Smooth muscle cell (in vitro differentiated cells): ENCODE data around the gene RCAN2. TPM values are rescaled to one million over a fixed set of nuclear protein-coding genes. Genes with fewer than 3 reads are reported as not detected.

Experiments
- DNase-seq: peaks from one replicate; lab custom pipeline; 2025; ENCODE audit not compliant: unreplicated experiment; lab: John Stamatoyannopoulos, UW
- H2AFZ ChIP-seq: fragments of 200-600 bp; sonication (generic); 2 replicates; pipeline ENCODE4 v1.6.0; 2016; ENCODE audit warnings: antibody characterized with exemption, low read depth, mild to moderate bottlenecking
- H3F3A ChIP-seq: fragments of 200-600 bp; sonication (generic); 2 replicates; pipeline ENCODE4 v1.6.0; 2017; ENCODE audit warnings: antibody characterized with exemption, low read depth
- H3K27ac ChIP-seq: fragments of 200-600 bp; sonication (generic); 2 replicates; pipeline ENCODE4 v1.5.1; 2016; ENCODE audit warnings: low read depth, mild to moderate bottlenecking
- H3K27me3 ChIP-seq: fragments of 200-600 bp; sonication (generic); 2 replicates; pipeline ENCODE4 v1.6.1; 2016; ENCODE audit warnings: low read depth, mild to moderate bottlenecking
- H3K36me3 ChIP-seq: fragments of 200-600 bp; sonication (generic); 2 replicates; pipeline ENCODE4 v1.5.1; 2016; ENCODE audit warnings: low read depth
- H3K4me1 ChIP-seq: fragments of 200-600 bp; sonication (generic); 2 replicates; pipeline ENCODE4 v1.5.1; 2016; ENCODE audit warnings: low read depth
- H3K4me2 ChIP-seq: fragments of 200-600 bp; sonication (generic); 2 replicates; pipeline ENCODE4 v1.6.0; 2016; ENCODE audit warnings: mild to moderate bottlenecking
- H3K4me3 ChIP-seq: fragments of 200-600 bp; sonication (generic); 2 replicates; pipeline ENCODE4 v1.5.1; 2016; ENCODE audit warnings: mild to moderate bottlenecking
- H3K79me2 ChIP-seq: fragments of 200-600 bp; sonication (generic); 2 replicates; pipeline ENCODE4 v1.6.0; 2016; ENCODE audit warnings: low read depth, mild to moderate bottlenecking
- H3K9ac ChIP-seq: fragments of 200-600 bp; sonication (generic); 2 replicates; pipeline ENCODE4 v1.6.0; 2016; ENCODE audit warnings: low read depth
- H3K9me3 ChIP-seq: fragments of 200-600 bp; sonication (generic); replicated peaks from 2 replicates; pipeline ENCODE4 v1.5.1; 2016; ENCODE audit warnings: low read depth
- H4K20me1 ChIP-seq: fragments of 200-600 bp; sonication (generic); 2 replicates; pipeline ENCODE4 v1.6.0; 2016; ENCODE audit warnings: low read depth
- CTCF ChIP-seq: fragments of 200-600 bp; sonication (generic); IDR thresholded peaks from 2 replicates; pipeline ENCODE4 v1.5.1; 2017; ENCODE audit warnings: borderline replicate concordance, mild to moderate bottlenecking, antibody characterized with exemption; ENCODE audit not compliant: insufficient read depth, poor library complexity, severe bottlenecking
- WGBS: methylation state at CpG from one replicate; pipeline ENCODE4 v1.1.7; 2016; ENCODE audit warnings: low lambda C conversion rate; 5-methylcytosine and 5-hydroxymethylcytosine counted together
- polyA plus RNA-seq: library from polyadenylated mRNA; unstranded; fragments of >200 nt; fragmentation: Nextera tagmentation; extraction: Ambion mirVana; gene quantifications from 2 replicates; pipeline ENCODE4 v1.2.1, GENCODE V29; 2016
- total RNA-seq: library from RNA; depleted of rRNA; stranded (reverse); fragments of >200 nt; gene quantifications from 2 replicates; pipeline ENCODE4 v1.2.3, GENCODE V29; 2014

RCAN2 gene
- total and polyA plus RNA-seq, 2 experiments from 2014 or later: 2.5 to 2.7 TPM

- no peak overlapping the region for H3K9ac ChIP-seq
- TF ChIP-seq CTCF: no peak
- no peak overlapping the region for H2AFZ ChIP-seq
- H4K20me1 ChIP-seq: no peaks in the 10 kb centered on the region
- no peaks in the 10 kb centered on the region for H3K4me1 ChIP-seq
- no peaks in the 10 kb centered on the region for H3F3A ChIP-seq
- no peaks in the 10 kb centered on the region for H3K79me2 ChIP-seq
- no peak overlapping the region for H3K4me2 ChIP-seq
- no peak overlapping the region for H3K4me3 ChIP-seq
- H3K27ac ChIP-seq: no peak overlapping the region
- H3K27me3 ChIP-seq: no peaks in the 10 kb centered on the region
- 67% methylated on average over 6 of the region's 6 CpGs for WGBS
- no peaks in the 10 kb centered on the region for H3K36me3 ChIP-seq
- H3K9me3 ChIP-seq: no peaks in the 10 kb centered on the region
- DNase-seq: no peak
Measured at GRCh38 chr6:46215213-46215612, 276.0 kb downstream of the RCAN2 start.

GRCh38 chr6:46211917-46212316 lies 279.3 kb downstream of the RCAN2 start:
- WGBS: 40% methylated on average over 1 of the region's 1 CpG
- no peak overlapping the region for H2AFZ ChIP-seq

GRCh38 chr6:46210294-46210693 lies 281.0 kb downstream of the RCAN2 start:
- Histone ChIP-seq H3K4me3 (no peak overlapping the region), H4K20me1 (no peaks in the 10 kb centered on the region), H3K27me3 (no peaks in the 10 kb centered on the region), H3K4me2 (no peak overlapping the region), H2AFZ (no peak overlapping the region), H3K27ac (no peak overlapping the region), H3K9ac (no peak overlapping the region), H3K4me1 (no peaks in the 10 kb centered on the region), H3K79me2 (no peaks in the 10 kb centered on the region), H3F3A (no peaks in the 10 kb centered on the region), H3K9me3 (no peaks in the 10 kb centered on the region), H3K36me3 (no peaks in the 10 kb centered on the region)
- no peak for TF ChIP-seq CTCF
- DNase-seq: no peak
- WGBS: 90% methylated on average over 5 of the region's 5 CpGs

More at GRCh38 chr6:46211917-46212316, 279.3 kb downstream of the RCAN2 start:
- Histone ChIP-seq H3K4me1 (no peaks in the 10 kb centered on the region), H3K9me3 (no peaks in the 10 kb centered on the region), H3F3A (no peaks in the 10 kb centered on the region), H3K27me3 (no peaks in the 10 kb centered on the region), H3K4me3 (no peak overlapping the region), H3K36me3 (no peaks in the 10 kb centered on the region), H3K9ac (no peak overlapping the region), H4K20me1 (no peaks in the 10 kb centered on the region), H3K4me2 (no peak overlapping the region), H3K79me2 (no peaks in the 10 kb centered on the region), H3K27ac (no peak overlapping the region)
- TF ChIP-seq CTCF: no peak
- DNase-seq: no peak

GRCh38 chr6:46208303-46208702 lies 282.9 kb downstream of the RCAN2 start:
- Histone ChIP-seq H3K79me2 (no peaks in the 10 kb centered on the region), H3K36me3 (no peaks in the 10 kb centered on the region), H3K4me2 (no peak overlapping the region), H2AFZ (no peak overlapping the region), H3K4me1 (no peaks in the 10 kb centered on the region), H3K9me3 (no peaks in the 10 kb centered on the region), H3K9ac (no peak overlapping the region), H3K27ac (no peak overlapping the region), H4K20me1 (no peaks in the 10 kb centered on the region), H3F3A (no peaks in the 10 kb centered on the region), H3K27me3 (no peaks in the 10 kb centered on the region), H3K4me3 (no peak overlapping the region)
- TF ChIP-seq CTCF: no peak
- DNase-seq: no peak
